ENCODE results near the gene SLC19A1. TPM values are rescaled to one million over a fixed set of nuclear protein-coding genes. Genes with fewer than 3 reads are reported as not detected.

Gene SLC19A1
- total RNA-seq, 2 donors from 2014 or later = 18.2 to 18.9 TPM

DNA sequence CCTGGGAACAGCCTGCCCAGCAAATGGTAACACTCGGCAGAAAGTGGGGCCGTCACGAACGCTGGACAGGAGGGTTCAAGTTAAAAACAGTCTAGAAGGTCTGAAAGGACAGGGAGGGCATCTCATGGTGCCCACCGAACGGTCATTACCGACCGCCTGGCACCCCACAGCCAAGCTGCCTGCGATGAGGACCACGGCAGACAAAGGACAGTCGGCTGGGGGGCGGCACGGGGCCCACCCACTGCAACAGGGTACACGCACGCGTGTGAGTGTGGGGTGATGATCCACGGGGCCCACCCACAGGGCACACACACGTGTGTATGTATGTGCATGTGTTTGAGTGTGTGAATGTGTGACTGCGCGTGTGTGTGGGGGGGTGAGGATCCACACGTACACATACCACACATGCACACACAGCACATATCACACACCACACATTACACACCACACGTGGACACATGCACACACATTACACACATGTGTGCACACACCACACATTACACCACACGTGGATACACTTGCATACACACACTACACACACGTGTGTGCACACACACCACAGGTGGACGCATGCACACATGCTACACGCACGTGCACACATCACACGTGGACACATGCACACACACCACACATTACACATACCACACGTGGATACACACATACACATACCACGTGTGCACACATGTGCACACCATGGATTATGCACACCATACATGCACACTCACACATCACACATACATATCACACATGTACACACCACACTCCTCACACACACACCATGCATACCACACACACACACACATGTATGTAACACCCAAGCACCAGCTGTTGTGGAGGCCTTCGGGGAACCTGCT, 63.2 kb downstream of the SLC19A1 start:
- no peak for DNase-seq
- ATAC-seq = no peak
- intact Hi-C loops (cut with DNase I, micrococcal nuclease) = loop anchor here in 1 of 2 donors (5.0 to 10.0 kb wide), 2 partner anchors 118 to 346 kb away; no protein-coding TSS in a partner anchor

GRCh38 chr21:45478115-45478801, 64.0 kb downstream of the SLC19A1 start:
- DNase-seq = peak; percentile 52 to 74
- peak; percentile 77 for ATAC-seq
- intact Hi-C loops (cut with DNase I, micrococcal nuclease) = loop anchor here in 1 of 2 donors (5.0 to 10.0 kb wide), 2 partner anchors 119 to 347 kb away; no protein-coding TSS in a partner anchor

DNA sequence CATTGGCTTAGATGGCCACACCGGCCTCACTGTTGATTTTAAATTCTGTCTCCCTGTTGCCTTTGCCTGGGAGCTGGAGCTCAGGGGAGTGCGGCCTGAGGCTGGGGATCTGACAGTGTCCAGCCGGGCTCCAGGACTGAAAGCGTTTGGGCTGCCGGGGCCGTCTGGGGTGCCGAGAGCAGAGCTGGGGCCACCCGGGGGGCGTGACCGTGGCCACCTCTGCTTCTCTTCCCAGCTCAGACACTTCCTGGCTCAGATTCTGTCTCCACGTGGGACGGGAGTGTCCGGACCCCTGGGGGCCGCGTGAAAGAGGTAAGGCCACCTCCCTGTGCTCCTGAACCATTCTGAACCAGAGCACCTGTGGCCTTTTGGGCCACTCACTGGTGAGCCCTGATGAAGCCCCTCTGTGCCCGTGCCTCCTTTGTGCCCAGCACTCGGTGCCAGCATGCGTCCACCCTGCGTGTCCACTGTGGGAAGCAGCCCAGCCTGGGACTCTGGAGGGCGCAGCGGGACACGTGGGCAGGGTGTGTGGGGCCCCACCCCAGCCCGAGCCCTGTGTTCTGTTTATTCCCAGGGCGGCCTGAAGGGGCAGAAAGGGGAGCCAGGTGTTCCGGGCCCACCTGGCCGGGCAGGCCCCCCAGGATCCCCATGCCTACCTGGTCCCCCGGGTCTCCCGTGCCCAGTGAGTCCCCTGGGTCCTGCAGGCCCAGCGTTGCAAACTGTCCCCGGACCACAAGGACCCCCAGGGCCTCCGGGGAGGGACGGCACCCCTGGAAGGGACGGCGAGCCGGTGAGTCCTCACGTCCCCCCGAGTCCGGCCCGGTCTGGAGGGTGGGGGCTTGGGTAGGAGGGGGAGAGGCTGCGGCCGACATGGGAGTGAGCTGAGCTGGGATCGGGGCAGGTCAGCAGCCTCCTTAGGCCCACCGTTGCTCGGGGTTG, 64.8 kb downstream of the SLC19A1 start:
- intact Hi-C loops (cut with DNase I, micrococcal nuclease) = loop anchor here in 1 of 2 donors (5.0 to 10.0 kb wide), 2 partner anchors 120 to 347 kb away; no protein-coding TSS in a partner anchor
- no peak for DNase-seq
- ATAC-seq = peak; percentile 19

- ATAC-seq (no peak), DNase-seq (no peak)
- intact Hi-C loops (cut with DNase I, micrococcal nuclease) = loop anchor here in 1 of 2 donors (5.0 to 10.0 kb wide), 2 partner anchors 121 to 348 kb away; no protein-coding TSS in a partner anchor
Measured at GRCh38 chr21:45476582-45476981, 65.7 kb downstream of the SLC19A1 start.

- DNase-seq (no peak), ATAC-seq (no peak)
- intact Hi-C loops (cut with DNase I, micrococcal nuclease) = loop anchor here in 1 of 2 donors (5.0 to 10.0 kb wide), 2 partner anchors 121 to 349 kb away; no protein-coding TSS in a partner anchor
Measured at GRCh38 chr21:45475797-45476570, 66.3 kb downstream of the SLC19A1 start.

GRCh38 chr21:45475004-45475685, 67.1 kb downstream of the SLC19A1 start:
- no peak for DNase-seq
- ATAC-seq = no peak
- intact Hi-C loops (cut with DNase I, micrococcal nuclease) = loop anchor here in 1 of 2 donors (5.0 to 10.0 kb wide), 2 partner anchors 122 to 350 kb away; no protein-coding TSS in a partner anchor

- no peak for ATAC-seq
- intact Hi-C loops (cut with DNase I, micrococcal nuclease) = loop anchor here in 1 of 2 donors (10.0 kb wide), 1 partner anchor 350 kb away; no protein-coding TSS in a partner anchor
- DNase-seq = no peak
Measured at GRCh38 chr21:45474323-45474950, 67.8 kb downstream of the SLC19A1 start.

GRCh38 chr21:45473496-45474322, 68.5 kb downstream of the SLC19A1 start:
- DNase-seq (no peak), ATAC-seq (no peak)
- intact Hi-C loops (cut with DNase I, micrococcal nuclease) = loop anchor here in 1 of 2 donors (10.0 kb wide), 1 partner anchor 351 kb away; no protein-coding TSS in a partner anchor

GRCh38 chr21:45472445-45473365, 69.5 kb downstream of the SLC19A1 start:
- DNase-seq (no peak), ATAC-seq (no peak)

DNA sequence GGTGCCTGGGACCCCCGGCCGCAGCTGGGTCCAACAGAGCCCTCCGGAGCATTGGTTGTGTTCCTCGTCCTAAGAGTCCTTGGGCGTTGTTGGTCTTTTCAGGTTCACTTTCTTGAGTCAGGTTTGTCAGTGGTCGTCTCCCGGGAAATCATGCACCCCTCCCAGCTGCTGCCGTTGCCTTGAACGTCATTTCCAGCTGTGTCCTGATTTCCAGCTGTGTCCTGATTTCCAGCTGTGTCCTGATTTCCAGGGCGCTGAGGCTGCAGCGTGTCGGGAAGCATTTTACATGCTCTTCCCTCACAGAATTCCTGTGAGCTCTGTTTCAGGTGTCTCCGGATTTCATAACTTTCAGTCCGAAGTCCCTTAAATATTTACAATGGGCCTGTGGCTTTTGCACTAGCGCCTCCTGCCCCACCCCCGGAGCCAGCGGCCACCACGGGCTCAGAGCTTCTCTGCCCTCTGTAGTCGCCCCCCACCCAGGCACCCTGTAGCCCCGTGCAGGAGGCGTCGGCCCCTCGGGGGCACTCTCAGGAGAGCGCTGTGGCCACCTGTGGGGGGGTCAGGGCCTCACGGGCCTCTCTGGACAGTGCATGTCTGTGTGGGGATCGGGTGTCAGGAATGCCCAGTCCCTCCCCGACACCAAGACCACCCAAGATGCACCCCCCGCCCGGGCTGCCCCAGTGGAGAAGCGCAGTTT, 70.6 kb downstream of the SLC19A1 start:
- no peak for DNase-seq
- intact Hi-C loops (cut with DNase I, micrococcal nuclease) = loop anchor here in 1 of 2 donors (10.0 kb wide), 1 partner anchor 353 kb away; no protein-coding TSS in a partner anchor
- peak; percentile 63 for ATAC-seq

More at GRCh38 chr21:45472445-45473365, 69.5 kb downstream of the SLC19A1 start:
- intact Hi-C loops (cut with DNase I, micrococcal nuclease) = loop anchor here in 1 of 2 donors (10.0 kb wide), 1 partner anchor 352 kb away; no protein-coding TSS in a partner anchor

DNA sequence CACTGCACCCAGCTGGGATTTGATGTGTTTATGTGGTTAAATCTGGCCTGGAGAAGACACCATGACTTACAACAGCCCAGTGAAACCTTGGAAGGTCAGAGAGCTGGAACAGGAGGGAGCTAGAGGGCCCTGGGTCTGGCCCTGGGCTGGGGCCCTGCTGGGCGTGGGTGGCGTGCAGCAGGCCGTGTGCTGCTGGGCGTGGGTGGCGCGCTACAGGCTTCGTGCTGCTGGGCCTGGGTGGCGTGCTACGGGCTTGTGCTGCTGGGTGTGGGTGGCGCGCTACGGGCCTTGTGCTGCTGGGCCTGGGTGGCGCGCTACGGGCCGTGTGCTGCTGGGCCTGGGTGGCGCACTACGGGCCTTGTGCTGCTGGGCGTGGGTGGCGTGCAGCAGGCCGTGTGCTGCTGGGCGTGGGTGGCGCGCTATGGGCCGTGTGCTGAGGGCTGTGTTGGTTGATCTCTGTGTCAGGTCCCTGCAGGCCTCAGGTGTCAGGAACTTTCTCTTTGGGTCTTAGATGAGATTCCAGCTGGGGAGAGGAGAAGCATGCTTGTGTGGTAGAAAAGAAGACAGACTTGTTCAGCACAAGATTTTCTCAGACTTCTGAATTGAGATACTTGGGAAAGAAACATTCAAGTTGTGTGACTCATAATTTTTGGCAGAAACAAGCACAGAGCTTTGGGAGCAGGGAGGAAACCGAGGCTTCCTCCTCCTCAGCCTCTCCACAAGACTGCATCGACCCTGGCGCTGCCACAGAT, 71.3 kb downstream of the SLC19A1 start:
- ATAC-seq (peak; percentile 63), DNase-seq (no peak)
- intact Hi-C loops (cut with DNase I, micrococcal nuclease) = loop anchor here in 1 of 2 donors (10.0 kb wide), 1 partner anchor 354 kb away; no protein-coding TSS in a partner anchor

- ATAC-seq (no peak), DNase-seq (no peak)
- intact Hi-C loops (cut with DNase I, micrococcal nuclease) = loop anchor here in 1 of 2 donors (10.0 kb wide), 1 partner anchor 355 kb away; no protein-coding TSS in a partner anchor
Measured at GRCh38 chr21:45470087-45470515, 72.1 kb downstream of the SLC19A1 start.

Data from left colon (tissue), 2 donors.